Left renal pelvis (tissue), 4 donors: ENCODE measurements around the gene G3BP2. TPM values are rescaled to one million over a fixed set of nuclear protein-coding genes. Genes with fewer than 3 reads are reported as not detected.

ENCODE experiments used
- polyA plus RNA-seq, 4 donors: library from polyadenylated mRNA; unstranded; fragments of 120-200 nt; gene quantifications; one replicate each; pipeline ENCODE4 v1.2.1, GENCODE V29; 2013; ENCODE audit not compliant: insufficient read length in 4 of 4

The G3BP2 gene
- polyA plus RNA-seq, 4 donors = 123 to 198 (median 163) TPM

Other genes with a start within 250 kb of the G3BP2 start
- 10 to 100 TPM; 42.7 to 57.1 (median 49.2) TPM for gene RCHY1, start 159.0 kb downstream of the G3BP2 start, polyA plus RNA-seq
- 10 to 100 TPM; 17.9 to 30.0 (median 20.6) TPM for gene THAP6, start 158.9 kb downstream of the G3BP2 start, polyA plus RNA-seq
- under 1 TPM in 2 of 4 donors, not detected in 2; 0.21 to 0.26 TPM for gene ODAPH, start 117.3 kb downstream of the G3BP2 start, polyA plus RNA-seq
- 10 to 100 TPM in 3 of 4 donors, under 1 TPM in 1; 0.68 to 15.2 (median 12.2) TPM for gene CDKL2, start 42.9 kb downstream of the G3BP2 start, polyA plus RNA-seq
- 10 to 100 TPM; 75.4 to 97.6 (median 87.9) TPM for gene USO1, start 51.2 kb upstream of the G3BP2 start, polyA plus RNA-seq
- gene PPEF2, start 229.0 kb upstream of the G3BP2 start, polyA plus RNA-seq = under 1 TPM in 2 of 4 donors, not detected in 2; 0.06 to 0.11 TPM